NCI-H1694 (cell line): ENCODE data around the gene GDF9.

Experiments
- DNase-seq: peaks from one replicate; lab custom pipeline; 2025; lab: John Stamatoyannopoulos, UW

GDF9 gene

DNA sequence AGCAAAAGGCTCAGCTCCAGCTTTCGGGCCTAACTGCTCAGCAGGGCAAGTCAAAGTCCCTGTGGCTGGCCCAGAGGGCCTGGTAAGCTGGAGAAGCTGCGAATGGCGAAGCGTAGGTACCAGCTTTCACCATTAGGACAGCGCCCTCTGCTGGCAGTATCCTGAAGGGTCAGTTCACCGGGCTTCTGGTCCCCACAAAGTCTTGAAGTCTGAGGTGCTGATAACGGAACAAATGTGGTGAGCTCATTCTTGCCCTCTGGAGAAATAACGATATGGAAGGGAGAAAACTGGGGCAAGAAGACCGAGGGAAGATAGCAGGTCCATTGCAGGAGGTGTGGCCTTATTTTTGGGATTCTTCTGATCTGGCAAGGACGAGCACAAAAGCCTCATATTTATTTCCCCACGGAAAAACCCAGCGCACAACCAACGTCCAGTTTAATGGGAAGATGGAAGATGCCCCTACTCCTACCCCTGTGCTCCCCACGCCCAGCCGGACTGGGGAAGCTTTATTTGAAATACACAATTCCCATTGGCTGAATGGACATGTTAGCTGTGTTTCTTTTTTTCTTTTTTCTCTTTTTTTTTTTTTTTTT, 46.0 kb downstream of the GDF9 start:
- peak; percentile 88 for DNase-seq

DNA sequence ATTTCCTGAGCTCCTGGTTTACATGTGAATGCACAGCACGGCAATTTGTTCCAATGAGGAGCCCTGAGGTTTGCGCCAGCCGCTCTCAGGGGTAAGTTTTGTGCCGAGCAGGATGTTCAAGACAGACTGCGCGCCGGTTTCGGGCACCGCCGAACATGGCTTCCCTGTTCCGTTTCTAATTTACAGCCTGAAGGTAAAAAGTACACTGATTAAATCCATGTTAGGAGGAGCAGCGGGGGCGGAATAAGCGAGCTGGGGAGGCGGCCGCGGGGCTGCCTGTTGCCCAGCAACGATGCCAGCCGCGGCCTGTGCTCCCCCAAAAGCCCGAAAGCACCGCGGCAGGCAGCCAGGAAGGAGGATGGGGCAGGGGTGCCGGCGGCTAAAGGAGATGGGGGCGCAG, 46.8 kb downstream of the GDF9 start:
- no peak for DNase-seq

DNA sequence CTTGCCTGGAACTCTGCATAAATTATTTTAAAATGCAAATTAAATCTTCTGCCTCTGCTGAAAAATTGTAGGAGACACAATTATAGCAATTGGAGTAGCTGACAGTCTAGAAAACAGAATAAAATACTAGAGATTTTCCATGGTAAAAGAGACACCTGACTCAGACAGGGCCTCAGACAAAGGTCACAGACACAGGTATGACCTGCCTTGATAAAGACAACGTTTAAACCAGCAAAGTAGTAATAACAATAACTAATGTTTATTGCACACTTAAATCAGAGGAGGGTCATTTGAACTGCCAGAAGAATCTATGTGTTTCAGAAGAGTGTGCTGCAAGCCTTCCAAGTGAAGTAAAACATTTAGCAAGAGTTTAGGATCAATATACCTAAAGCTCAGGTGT, 49.3 kb downstream of the GDF9 start:
- DNase-seq: no peak

DNA sequence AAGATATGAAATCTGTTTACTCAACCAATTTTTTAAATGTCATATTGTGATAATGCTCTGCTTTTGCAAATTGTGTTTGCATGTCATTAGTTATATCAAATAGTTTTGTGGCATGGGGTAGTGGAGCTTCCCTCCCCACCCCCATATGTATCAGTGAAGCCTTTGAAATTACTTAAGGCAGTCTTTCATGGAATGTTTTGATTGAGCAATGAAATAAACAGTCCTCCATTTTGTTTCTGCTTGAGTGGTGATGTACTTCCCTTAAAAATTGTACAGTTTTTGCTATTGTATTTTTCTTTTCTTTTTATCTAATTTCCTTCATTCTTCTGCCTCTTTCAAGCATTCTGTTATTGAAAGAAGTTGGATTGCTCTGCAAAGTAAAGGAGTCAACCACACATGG, 49.7 kb downstream of the GDF9 start:
- no peak for DNase-seq

DNA sequence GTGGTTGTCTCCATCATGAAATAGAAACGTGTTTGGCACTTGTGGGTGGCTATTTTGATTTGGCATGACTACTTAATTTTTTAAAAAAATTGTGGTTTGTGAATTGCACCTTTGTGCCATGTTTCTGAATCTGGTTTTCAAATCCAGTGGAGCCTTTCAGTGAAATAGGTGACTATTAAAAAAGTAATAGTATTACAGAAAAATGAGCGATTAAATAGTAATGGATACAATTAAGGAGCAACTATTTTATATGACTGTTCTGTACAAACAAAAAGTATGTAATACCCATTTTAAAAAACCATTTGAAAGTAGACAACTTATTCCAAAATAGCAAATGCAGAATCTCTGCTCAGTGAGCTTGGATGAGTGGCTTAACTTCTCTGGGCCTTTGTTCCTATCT, 50.2 kb downstream of the GDF9 start:
- DNase-seq: no peak

DNA sequence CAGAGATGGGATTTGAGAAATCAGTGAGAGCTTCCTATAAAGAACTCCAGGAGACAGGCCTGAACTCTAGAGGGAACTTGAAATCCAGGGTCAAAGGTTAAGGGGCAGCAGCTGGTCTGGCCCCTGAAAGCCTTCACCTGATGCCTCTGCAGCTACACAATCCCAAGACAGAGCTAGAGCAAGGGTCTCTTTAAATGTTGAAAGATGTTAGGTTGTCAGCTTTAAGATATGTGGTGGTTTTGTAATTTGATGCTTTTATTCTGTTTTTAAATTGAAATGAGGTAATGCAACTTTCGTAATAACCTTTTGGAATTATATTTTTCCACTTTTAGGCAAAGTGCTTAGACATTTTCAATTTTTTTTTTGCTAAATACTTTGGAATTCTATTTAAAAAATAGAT, 50.8 kb downstream of the GDF9 start:
- DNase-seq: no peak

DNA sequence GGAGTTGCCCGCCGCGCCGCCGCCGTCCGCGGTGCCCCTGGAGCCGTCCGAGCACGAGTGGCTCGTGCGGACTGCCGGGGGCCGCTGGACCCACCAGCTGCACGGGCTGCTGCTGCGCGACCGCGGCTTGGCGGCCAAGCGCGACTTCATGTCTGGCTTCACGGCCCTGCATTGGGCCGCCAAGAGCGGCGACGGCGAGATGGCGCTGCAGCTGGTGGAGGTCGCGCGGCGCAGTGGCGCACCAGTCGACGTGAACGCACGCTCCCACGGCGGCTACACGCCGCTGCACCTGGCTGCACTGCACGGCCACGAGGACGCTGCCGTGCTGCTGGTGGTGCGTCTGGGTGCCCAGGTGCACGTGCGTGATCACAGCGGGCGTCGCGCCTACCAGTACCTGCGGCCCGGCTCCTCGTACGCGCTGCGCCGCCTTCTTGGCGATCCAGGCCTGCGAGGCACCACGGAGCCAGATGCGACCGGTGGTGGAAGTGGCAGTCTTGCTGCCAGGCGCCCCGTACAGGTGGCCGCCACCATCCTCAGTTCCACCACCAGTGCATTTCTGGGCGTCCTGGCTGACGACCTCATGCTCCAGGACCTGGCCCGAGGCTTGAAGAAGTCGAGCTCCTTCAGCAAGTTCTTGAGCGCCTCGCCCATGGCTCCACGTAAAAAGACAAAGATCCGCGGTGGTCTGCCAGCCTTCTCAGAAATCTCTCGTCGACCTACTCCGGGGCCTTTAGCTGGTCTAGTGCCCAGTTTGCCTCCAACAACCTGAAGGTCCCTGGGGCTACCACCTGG, 51.6 kb downstream of the GDF9 start:
- DNase-seq: no peak

DNA sequence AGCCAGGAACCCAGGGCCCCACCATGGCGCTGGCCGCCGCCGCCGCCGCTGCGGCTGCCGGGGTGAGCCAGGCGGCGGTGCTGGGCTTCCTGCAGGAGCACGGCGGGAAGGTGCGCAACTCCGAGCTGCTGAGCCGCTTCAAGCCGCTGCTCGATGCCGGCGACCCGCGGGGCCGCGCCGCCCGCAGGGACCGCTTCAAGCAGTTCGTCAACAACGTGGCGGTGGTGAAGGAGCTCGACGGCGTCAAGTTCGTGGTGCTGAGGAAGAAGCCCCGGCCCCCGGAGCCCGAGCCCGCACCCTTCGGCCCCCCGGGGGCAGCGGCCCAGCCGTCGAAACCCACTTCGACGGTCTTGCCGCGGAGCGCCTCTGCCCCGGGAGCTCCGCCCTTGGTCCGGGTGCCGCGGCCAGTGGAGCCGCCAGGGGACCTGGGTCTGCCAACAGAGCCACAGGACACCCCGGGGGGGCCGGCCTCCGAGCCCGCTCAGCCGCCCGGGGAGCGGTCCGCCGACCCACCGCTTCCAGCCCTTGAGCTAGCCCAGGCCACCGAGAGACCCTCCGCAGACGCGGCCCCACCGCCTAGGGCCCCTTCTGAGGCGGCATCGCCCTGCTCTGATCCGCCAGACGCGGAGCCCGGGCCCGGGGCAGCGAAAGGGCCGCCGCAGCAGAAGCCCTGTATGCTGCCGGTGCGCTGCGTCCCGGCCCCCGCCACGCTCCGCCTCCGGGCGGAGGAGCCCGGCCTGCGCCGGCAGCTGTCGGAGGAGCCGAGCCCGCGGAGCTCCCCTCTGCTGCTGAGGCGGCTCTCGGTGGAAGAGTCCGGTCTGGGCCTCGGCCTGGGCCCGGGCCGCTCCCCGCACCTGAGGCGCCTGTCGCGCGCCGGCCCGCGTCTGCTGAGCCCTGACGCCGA, 52.4 kb downstream of the GDF9 start:
- no peak for DNase-seq

DNA sequence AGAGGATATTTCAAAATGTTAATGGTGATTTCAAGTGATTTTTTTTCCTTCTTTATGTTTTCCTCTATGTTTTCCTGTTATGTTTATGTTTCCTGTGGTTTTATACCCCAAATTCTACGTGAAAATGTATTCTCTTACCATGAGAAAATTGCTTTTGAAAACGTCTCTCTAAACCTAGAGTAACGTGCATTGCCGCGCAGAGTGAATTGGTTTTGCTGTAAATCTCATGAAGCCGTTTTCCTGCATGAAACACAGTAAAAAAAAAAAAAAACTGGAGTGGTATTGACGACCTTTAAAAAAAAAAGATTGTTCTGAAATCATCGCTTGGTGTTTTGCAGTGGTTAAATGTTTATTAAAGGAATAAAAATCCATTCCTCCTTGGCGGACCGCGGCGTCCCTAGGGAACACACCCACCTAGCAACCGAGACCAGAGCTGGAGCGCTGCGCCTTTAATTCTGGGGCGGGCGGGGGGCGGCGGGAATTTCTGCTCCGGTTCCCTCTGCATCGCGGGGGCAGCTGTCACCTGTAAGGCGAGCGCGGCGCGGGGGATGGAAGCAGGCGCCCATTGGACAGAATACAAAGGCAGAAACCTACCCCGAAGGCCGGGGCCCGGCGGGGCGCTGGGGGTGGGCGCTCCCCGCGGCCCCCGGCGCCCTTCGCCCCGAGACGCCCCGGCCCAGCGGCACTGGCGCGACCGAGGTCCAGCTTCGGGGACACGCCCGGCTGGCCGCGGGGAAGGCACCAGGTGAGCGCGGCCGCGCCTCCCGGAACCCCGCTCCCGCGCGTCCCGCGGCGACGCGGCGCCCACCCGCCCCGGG, 53.3 kb downstream of the GDF9 start, which contains the start of gene SOWAHA:
SOWAHA (plus strand) TSS at position 522 of the 818 bp plus-strand sequence. CDS start 320 bp downstream, outside the sequence.
- no peak for DNase-seq

DNA sequence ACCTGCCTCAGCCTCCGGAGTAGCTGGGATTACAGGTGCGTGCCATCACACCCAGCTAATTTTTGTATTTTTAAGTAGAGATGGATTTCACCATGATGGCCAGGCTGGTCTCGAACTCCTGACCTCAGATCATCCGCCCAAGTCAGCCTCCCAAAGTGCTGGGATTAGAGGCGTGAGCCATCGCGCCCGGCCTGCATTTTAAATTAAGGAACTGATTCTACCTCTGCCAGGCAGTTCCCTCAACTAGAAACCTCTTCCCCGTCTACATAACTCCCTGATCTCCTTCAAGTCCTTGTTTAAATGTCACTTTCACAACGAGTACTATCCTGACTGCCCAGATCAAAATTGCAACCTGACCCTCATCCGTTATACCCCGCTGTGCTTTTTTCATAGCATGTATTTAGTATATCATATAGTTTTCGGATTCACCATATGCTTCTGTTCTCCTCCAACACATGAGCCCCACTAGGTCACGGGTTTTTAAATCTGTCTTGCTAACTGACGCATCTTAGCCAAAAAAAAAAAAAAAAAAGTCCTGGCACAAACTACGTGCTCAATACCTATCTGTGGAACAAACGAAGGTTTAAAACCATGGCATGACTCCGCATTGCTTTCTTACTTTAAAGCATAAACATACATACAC, 54.0 kb downstream of the GDF9 start:
- peak; percentile 15 for DNase-seq
